Measurements from ENCODE around the gene DNTT.

The DNTT gene

DNA sequence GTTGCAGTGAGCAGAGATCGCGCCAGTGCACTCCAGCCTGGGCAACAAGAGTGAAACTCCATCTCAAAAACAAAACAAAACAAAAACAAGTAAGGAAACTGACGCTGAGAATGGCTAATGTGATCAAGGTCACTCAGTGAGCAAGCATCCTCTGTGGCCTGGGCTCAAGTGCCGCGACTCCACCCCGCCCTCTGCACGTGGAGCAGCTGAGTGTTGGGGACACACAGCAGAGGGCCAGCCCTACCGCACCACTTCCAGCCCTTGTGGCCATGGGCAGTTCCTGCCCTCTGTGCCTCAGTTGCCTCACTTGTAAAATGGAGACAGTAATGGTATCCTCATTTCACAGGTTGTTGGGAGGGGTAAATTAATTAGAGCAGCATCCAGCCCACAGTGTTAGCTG is 75.5 kb downstream of the DNTT start:
- no peak overlapping the region for H3K9ac ChIP-seq (ENCODE audit: low read length)
- no peaks in the 10 kb centered on the region; the same call in 1 of the 2 replicates for H3K27me3 ChIP-seq (ENCODE audit: low read length)
- no peak overlapping the region for H2AFZ ChIP-seq (ENCODE audit: low read depth, low read length, severe bottlenecking)
- no peaks in the 10 kb centered on the region for H3F3A ChIP-seq (ENCODE audit: insufficient read depth)
- no peaks in the 10 kb centered on the region for H3K79me2 ChIP-seq (ENCODE audit: insufficient read depth, low read length)
- H3K9me3 ChIP-seq (ENCODE audit: insufficient read depth, low read length) = no peaks in the 10 kb centered on the region
- no peak for TF ChIP-seq EZH2phosphoT487 (conservative IDR thresholded peaks at IDR 0.05; ENCODE audit: low read length)
- TF ChIP-seq, protein P1, sequence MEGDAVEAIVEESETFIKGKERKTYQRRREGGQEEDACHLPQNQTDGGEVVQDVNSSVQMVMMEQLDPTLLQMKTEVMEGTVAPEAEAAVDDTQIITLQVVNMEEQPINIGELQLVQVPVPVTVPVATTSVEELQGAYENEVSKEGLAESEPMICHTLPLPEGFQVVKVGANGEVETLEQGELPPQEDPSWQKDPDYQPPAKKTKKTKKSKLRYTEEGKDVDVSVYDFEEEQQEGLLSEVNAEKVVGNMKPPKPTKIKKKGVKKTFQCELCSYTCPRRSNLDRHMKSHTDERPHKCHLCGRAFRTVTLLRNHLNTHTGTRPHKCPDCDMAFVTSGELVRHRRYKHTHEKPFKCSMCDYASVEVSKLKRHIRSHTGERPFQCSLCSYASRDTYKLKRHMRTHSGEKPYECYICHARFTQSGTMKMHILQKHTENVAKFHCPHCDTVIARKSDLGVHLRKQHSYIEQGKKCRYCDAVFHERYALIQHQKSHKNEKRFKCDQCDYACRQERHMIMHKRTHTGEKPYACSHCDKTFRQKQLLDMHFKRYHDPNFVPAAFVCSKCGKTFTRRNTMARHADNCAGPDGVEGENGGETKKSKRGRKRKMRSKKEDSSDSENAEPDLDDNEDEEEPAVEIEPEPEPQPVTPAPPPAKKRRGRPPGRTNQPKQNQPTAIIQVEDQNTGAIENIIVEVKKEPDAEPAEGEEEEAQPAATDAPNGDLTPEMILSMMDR (IDR thresholded peaks at IDR 0.05; ENCODE audit: insufficient read depth, low read length, poor library complexity, severe bottlenecking) = no peak
- no peaks in the 10 kb centered on the region for H3K36me3 ChIP-seq (ENCODE audit: low read length)
- H4K20me1 ChIP-seq (ENCODE audit: low read depth, low read length) = no peaks in the 10 kb centered on the region
- H3K4me2 ChIP-seq (ENCODE audit: low read depth, low read length, poor library complexity, severe bottlenecking) = no peak overlapping the region
- H3K27ac ChIP-seq (ENCODE audit: low read depth, low read length) = no peak overlapping the region
- H3K4me3 ChIP-seq (ENCODE audit: insufficient read depth, low read length, poor library complexity, severe bottlenecking) = no peak overlapping the region
- H3K9me2 ChIP-seq (replicated peaks; ENCODE audit: insufficient read depth, low read length) = no peaks in the 10 kb centered on the region

DNA sequence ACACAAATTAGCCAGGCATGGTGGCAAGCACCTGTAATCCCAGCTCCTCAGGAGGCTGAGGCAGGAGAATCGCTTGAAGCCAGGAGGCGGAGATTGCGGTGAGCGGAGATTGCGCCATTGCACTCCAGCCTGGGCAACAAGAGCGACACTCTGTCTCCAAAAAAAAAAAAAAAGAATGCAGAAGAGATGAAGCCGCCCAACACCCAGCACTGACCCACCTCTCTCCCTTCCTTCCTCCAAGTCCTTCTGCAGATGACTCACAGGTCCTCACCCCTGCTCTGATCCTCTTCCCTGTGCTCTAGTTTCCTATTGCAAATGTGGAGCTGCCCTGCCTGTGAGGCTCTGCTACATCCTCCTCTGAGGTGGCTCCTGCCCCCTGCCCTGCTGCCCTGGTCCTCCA is 76.6 kb downstream of the DNTT start:
- no peaks in the 10 kb centered on the region for H3K9me3 ChIP-seq (ENCODE audit: insufficient read depth, low read length)
- H4K20me1 ChIP-seq (ENCODE audit: low read depth, low read length) = no peaks in the 10 kb centered on the region
- H3K79me2 ChIP-seq (ENCODE audit: insufficient read depth, low read length) = no peaks in the 10 kb centered on the region
- no peak for TF ChIP-seq EZH2phosphoT487 (conservative IDR thresholded peaks at IDR 0.05; ENCODE audit: low read length)
- TF ChIP-seq, protein P1 (IDR thresholded peaks at IDR 0.05; ENCODE audit: insufficient read depth, low read length, poor library complexity, severe bottlenecking) = no peak
- no peak overlapping the region for H3K27ac ChIP-seq (ENCODE audit: low read depth, low read length)
- H3K27me3 ChIP-seq (ENCODE audit: low read length) = no peaks in the 10 kb centered on the region; the same call in 1 of the 2 replicates
- H3K36me3 ChIP-seq (ENCODE audit: low read length) = no peaks in the 10 kb centered on the region
- no peak overlapping the region for H3K4me2 ChIP-seq (ENCODE audit: low read depth, low read length, poor library complexity, severe bottlenecking)
- H3K9me2 ChIP-seq (replicated peaks; ENCODE audit: insufficient read depth, low read length) = no peaks in the 10 kb centered on the region
- H3K9ac ChIP-seq (ENCODE audit: low read length) = no peak overlapping the region
- no peak overlapping the region for H3K4me3 ChIP-seq (ENCODE audit: insufficient read depth, low read length, poor library complexity, severe bottlenecking)
- H3F3A ChIP-seq (ENCODE audit: insufficient read depth) = no peaks in the 10 kb centered on the region
- no peak overlapping the region for H2AFZ ChIP-seq (ENCODE audit: low read depth, low read length, severe bottlenecking)

DNA sequence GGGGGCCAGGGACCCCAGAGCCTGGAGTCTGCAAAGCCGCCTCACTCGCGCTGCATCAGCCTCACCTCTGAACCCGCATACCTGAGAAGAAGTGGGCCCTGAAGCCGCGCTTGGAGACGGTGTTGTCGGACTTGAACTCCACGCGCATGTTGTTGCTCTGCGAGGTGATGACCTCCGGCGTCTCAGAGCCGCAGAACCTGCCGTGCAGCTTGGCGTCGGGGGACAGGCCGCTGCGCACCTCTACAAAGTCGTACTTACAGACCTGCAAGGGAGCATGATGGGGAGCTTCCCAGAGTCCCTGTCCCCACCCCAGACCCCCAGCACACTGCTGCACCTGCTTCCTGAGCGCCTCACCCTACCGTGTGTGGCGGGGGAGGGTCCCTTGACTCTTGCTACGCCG is 80.3 kb downstream of the DNTT start:
- no peaks in the 10 kb centered on the region for H4K20me1 ChIP-seq (ENCODE audit: low read depth, low read length)
- H2AFZ ChIP-seq (ENCODE audit: low read depth, low read length, severe bottlenecking) = no peak overlapping the region
- no peaks in the 10 kb centered on the region; the same call in 1 of the 2 replicates for H3K27me3 ChIP-seq (ENCODE audit: low read length)
- H3K9me3 ChIP-seq (ENCODE audit: insufficient read depth, low read length) = no peaks in the 10 kb centered on the region
- H3K9me2 ChIP-seq (replicated peaks; ENCODE audit: insufficient read depth, low read length) = no peaks in the 10 kb centered on the region
- H3K4me3 ChIP-seq (ENCODE audit: insufficient read depth, low read length, poor library complexity, severe bottlenecking) = no peak overlapping the region
- H3F3A ChIP-seq (ENCODE audit: insufficient read depth) = no peaks in the 10 kb centered on the region
- H3K36me3 ChIP-seq (ENCODE audit: low read length) = no peaks in the 10 kb centered on the region
- no peak overlapping the region for H3K4me2 ChIP-seq (ENCODE audit: low read depth, low read length, poor library complexity, severe bottlenecking)
- H3K79me2 ChIP-seq (ENCODE audit: insufficient read depth, low read length) = no peaks in the 10 kb centered on the region
- H3K27ac ChIP-seq (ENCODE audit: low read depth, low read length) = no peak overlapping the region
- H3K9ac ChIP-seq (ENCODE audit: low read length) = no peak overlapping the region
- TF ChIP-seq EZH2phosphoT487 (conservative IDR thresholded peaks at IDR 0.05; ENCODE audit: low read length) = no peak

DNA sequence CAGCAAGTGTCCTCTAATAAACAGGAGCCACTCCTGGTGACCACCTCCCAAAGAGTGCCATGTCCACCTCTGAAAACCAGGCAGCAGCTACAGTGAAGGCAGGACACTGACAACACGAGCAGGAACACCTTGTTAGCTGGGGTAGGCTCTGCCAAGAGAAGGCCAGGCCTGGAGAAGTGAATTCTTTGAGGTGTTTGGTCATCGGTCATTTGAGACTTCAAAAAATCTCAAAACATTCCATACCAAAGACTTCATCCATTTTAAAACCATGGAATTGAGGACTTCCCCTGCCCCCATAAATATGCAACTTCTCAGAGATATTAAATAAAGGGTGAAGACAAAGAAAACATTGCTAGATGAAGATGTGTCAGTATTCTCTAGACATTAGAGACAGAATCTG is 82.9 kb downstream of the DNTT start:
- H3K27ac ChIP-seq (ENCODE audit: low read depth, low read length) = no peak overlapping the region
- H3K9me3 ChIP-seq (ENCODE audit: insufficient read depth, low read length) = no peaks in the 10 kb centered on the region
- no peak overlapping the region for H3K9ac ChIP-seq (ENCODE audit: low read length)
- H3K79me2 ChIP-seq (ENCODE audit: insufficient read depth, low read length) = no peaks in the 10 kb centered on the region
- TF ChIP-seq EZH2phosphoT487 (conservative IDR thresholded peaks at IDR 0.05; ENCODE audit: low read length) = no peak
- TF ChIP-seq, protein P1 (IDR thresholded peaks at IDR 0.05; ENCODE audit: insufficient read depth, low read length, poor library complexity, severe bottlenecking) = no peak
- no peaks in the 10 kb centered on the region for H3F3A ChIP-seq (ENCODE audit: insufficient read depth)
- no peaks in the 10 kb centered on the region for H4K20me1 ChIP-seq (ENCODE audit: low read depth, low read length)
- H3K27me3 ChIP-seq (ENCODE audit: low read length) = no peaks in the 10 kb centered on the region; the same call in 1 of the 2 replicates
- H3K36me3 ChIP-seq (ENCODE audit: low read length) = no peaks in the 10 kb centered on the region
- no peak overlapping the region for H2AFZ ChIP-seq (ENCODE audit: low read depth, low read length, severe bottlenecking)
- H3K4me3 ChIP-seq (ENCODE audit: insufficient read depth, low read length, poor library complexity, severe bottlenecking) = no peak overlapping the region
- H3K9me2 ChIP-seq (replicated peaks; ENCODE audit: insufficient read depth, low read length) = no peaks in the 10 kb centered on the region
- H3K4me2 ChIP-seq (ENCODE audit: low read depth, low read length, poor library complexity, severe bottlenecking) = no peak overlapping the region
